ENCODE results near the gene CWC15. TPM values are rescaled to one million over a fixed set of nuclear protein-coding genes. Genes with fewer than 3 reads are reported as not detected.

CWC15 gene
- polyA plus RNA-seq, 1 donor from 2014 or later = 151 TPM

DNA sequence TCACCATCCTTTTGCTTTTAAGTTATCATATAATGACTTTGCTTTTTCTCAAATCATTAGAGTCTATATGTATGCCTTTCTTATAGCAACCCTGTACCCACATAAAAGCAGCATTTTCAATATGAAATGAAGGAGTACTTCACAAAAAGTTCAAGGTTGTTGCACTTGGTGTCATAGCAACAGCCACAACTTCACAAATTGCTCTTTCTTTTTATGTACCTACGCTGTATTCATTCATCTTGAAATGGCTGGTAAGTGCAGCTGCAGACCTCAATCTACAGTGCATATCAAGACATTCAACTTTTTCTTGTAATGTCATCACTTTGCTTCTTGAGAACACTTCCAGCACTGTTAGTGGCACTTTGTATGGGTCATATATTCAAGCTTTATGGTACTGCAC is 18.6 kb downstream of the CWC15 start:
- Histone ChIP-seq H3K9me3 (ENCODE audit: low read length) (no peaks in the 10 kb centered on the region), H3F3A (ENCODE audit: insufficient read depth, low read length, poor library complexity, severe bottlenecking) (no peaks in the 10 kb centered on the region), H3K4me3 (ENCODE audit: low read length) (no peak overlapping the region), H3K79me2 (replicated peaks; ENCODE audit: insufficient read depth, low read length) (no peaks in the 10 kb centered on the region), H2AFZ (ENCODE audit: low read depth, low read length) (no peak overlapping the region), H3K9me2 (ENCODE audit: insufficient read depth, low read length) (no peaks in the 10 kb centered on the region), H4K20me1 (ENCODE audit: insufficient read depth) (no peaks in the 10 kb centered on the region), H3K27me3 (ENCODE audit: insufficient read depth, low read depth, low read length) (no peaks in the 10 kb centered on the region), H3K36me3 (ENCODE audit: insufficient read depth, low read length) (no peaks in the 10 kb centered on the region), H3K9ac (ENCODE audit: low read length) (no peak overlapping the region), H3K27ac (ENCODE audit: low read length) (no peak overlapping the region), H3K4me2 (ENCODE audit: low read length) (no peak overlapping the region)
- TF ChIP-seq RAD21 (conservative IDR thresholded peaks at IDR 0.05) (no peak), CTCF (IDR thresholded peaks at IDR 0.05; ENCODE audit: poor library complexity, severe bottlenecking) (no peak), SMC3 (conservative IDR thresholded peaks at IDR 0.05; ENCODE audit: poor library complexity) (no peak), POLR2AphosphoS5 (IDR thresholded peaks at IDR 0.05) (no peak), TAF1 (IDR thresholded peaks at IDR 0.05; ENCODE audit: low read depth) (no peak), EP300 (conservative IDR thresholded peaks at IDR 0.05; ENCODE audit: poor library complexity, severe bottlenecking) (no peak), MXI1 (conservative IDR thresholded peaks at IDR 0.05; ENCODE audit: poor library complexity, severe bottlenecking) (no peak), EZH2 (IDR thresholded peaks at IDR 0.05; ENCODE audit: borderline replicate concordance, insufficient read depth, low read length, poor library complexity, severe bottlenecking) (no peak)
- TF ChIP-seq, protein P1, sequence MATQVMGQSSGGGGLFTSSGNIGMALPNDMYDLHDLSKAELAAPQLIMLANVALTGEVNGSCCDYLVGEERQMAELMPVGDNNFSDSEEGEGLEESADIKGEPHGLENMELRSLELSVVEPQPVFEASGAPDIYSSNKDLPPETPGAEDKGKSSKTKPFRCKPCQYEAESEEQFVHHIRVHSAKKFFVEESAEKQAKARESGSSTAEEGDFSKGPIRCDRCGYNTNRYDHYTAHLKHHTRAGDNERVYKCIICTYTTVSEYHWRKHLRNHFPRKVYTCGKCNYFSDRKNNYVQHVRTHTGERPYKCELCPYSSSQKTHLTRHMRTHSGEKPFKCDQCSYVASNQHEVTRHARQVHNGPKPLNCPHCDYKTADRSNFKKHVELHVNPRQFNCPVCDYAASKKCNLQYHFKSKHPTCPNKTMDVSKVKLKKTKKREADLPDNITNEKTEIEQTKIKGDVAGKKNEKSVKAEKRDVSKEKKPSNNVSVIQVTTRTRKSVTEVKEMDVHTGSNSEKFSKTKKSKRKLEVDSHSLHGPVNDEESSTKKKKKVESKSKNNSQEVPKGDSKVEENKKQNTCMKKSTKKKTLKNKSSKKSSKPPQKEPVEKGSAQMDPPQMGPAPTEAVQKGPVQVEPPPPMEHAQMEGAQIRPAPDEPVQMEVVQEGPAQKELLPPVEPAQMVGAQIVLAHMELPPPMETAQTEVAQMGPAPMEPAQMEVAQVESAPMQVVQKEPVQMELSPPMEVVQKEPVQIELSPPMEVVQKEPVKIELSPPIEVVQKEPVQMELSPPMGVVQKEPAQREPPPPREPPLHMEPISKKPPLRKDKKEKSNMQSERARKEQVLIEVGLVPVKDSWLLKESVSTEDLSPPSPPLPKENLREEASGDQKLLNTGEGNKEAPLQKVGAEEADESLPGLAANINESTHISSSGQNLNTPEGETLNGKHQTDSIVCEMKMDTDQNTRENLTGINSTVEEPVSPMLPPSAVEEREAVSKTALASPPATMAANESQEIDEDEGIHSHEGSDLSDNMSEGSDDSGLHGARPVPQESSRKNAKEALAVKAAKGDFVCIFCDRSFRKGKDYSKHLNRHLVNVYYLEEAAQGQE (IDR thresholded peaks at IDR 0.05; ENCODE audit: borderline replicate concordance) = no peak

DNA sequence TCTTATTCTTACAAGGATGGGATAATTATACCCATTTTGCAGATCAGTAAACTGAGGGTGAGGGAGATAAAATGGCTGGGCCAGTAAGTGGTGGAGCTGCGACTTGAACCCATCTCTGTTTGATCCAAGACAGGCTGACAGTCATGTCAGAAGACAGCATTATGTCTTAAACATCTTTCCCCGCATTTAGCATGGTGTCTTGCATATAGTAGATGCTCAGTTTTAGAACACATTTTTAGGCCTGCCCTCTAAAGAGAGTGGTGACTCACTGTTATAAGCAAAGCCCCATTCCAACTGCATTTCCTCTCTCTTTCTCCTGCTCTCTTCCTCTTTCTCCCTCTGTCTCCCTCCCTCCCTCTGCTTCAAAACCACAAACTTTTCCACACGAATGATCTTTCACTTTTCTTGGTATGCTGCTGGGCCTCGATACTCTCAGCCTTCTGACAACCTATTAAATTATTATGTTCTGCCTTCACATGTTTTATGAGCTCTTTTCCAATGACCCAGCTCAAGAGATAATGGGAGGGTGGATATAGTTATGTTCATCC is 25.2 kb downstream of the CWC15 start:
- Histone ChIP-seq H4K20me1 (ENCODE audit: insufficient read depth) (no peaks in the 10 kb centered on the region), H3K4me3 (ENCODE audit: low read length) (no peak overlapping the region), H3K79me2 (replicated peaks; ENCODE audit: insufficient read depth, low read length) (no peaks in the 10 kb centered on the region), H2AFZ (ENCODE audit: low read depth, low read length) (no peak overlapping the region), H3F3A (ENCODE audit: insufficient read depth, low read length, poor library complexity, severe bottlenecking) (no peaks in the 10 kb centered on the region), H3K4me2 (ENCODE audit: low read length) (no peak overlapping the region), H3K9ac (ENCODE audit: low read length) (no peak overlapping the region), H3K36me3 (ENCODE audit: insufficient read depth, low read length) (no peaks in the 10 kb centered on the region), H3K9me3 (ENCODE audit: low read length) (no peaks in the 10 kb centered on the region), H3K27me3 (ENCODE audit: insufficient read depth, low read depth, low read length) (no peaks in the 10 kb centered on the region), H3K9me2 (ENCODE audit: insufficient read depth, low read length) (no peaks in the 10 kb centered on the region), H3K27ac (ENCODE audit: low read length) (no peak overlapping the region)
- no peak for TF ChIP-seq POLR2AphosphoS5 (IDR thresholded peaks at IDR 0.05)
- no peak for TF ChIP-seq SMC3 (conservative IDR thresholded peaks at IDR 0.05; ENCODE audit: poor library complexity)
- TF ChIP-seq EP300 (conservative IDR thresholded peaks at IDR 0.05; ENCODE audit: poor library complexity, severe bottlenecking) = no peak
- no peak for TF ChIP-seq EZH2 (IDR thresholded peaks at IDR 0.05; ENCODE audit: borderline replicate concordance, insufficient read depth, low read length, poor library complexity, severe bottlenecking)
- TF ChIP-seq RAD21 (conservative IDR thresholded peaks at IDR 0.05) = no peak

Measured in neural cell (in vitro differentiated cells).